Transverse colon (tissue), 4 donors: ENCODE results near the gene MRAP2. TPM values are rescaled to one million over a fixed set of nuclear protein-coding genes. Genes with fewer than 3 reads are reported as not detected.
"Not testable (repeated sequence)": the region's sequence is repeated elsewhere in the genome, so short reads cannot be mapped to it uniquely, and the experiment has no call there.

Experiments used
- DNase-seq: peaks from one replicate; pipeline ENCODE4 v3.0.0-alpha.2; 2019
- H3K27ac ChIP-seq, 4 donors: fragments of 200-600 bp; sonication (generic); 2 replicates each; pipeline ENCODE4 v1.5.1; 2016 to 2018; ENCODE audit warnings: inconsistent platforms in 4 of 4
- H3K27me3 ChIP-seq: fragments of 200-600 bp; sonication (generic); 2 replicates; pipeline ENCODE4 v1.5.1; 2017; ENCODE audit warnings: inconsistent platforms
- H3K36me3 ChIP-seq, 4 donors: fragments of 200-600 bp; sonication (generic); 2 replicates each; pipeline ENCODE4 v1.5.1; 2017 to 2019; ENCODE audit warnings: inconsistent platforms in 4 of 4
- H3K4me1 ChIP-seq, 4 donors: fragments of 200-600 bp; sonication (generic); 2 replicates each; pipeline ENCODE4 v1.5.1; 2017 to 2020; ENCODE audit warnings: inconsistent platforms in 4 of 4
- H3K4me3 ChIP-seq, 4 donors: fragments of 200-600 bp; sonication (generic); 1 replicate in 1 of 4; 2 replicates in 3 of 4; pipeline versions ENCODE4 v1.5.1 to v1.6.1; 2017 to 2019; ENCODE audit warnings: inconsistent platforms in 4 of 4
- H3K9me3 ChIP-seq, 2 donors: fragments of 200-600 bp; sonication (generic); 2 replicates each; pipeline ENCODE4 v1.5.1; 2017 to 2019; ENCODE audit warnings: inconsistent platforms in 2 of 2
- EP300 ChIP-seq: sonication (generic); formaldehyde crosslinking; IDR thresholded peaks from one replicate; pipeline ENCODE4 v1.6.1; 2017; ENCODE audit warnings: antibody characterized with exemption, low read depth
- POLR2A ChIP-seq: fragments of 450-650 bp; IDR thresholded peaks from one replicate; pipeline ENCODE4 v1.6.1; 2016; ENCODE audit warnings: antibody characterized with exemption, mild to moderate bottlenecking, moderate library complexity
- POLR2AphosphoS5 ChIP-seq, 3 donors: sonication (generic); formaldehyde crosslinking; IDR thresholded peaks; one replicate each; pipeline ENCODE4 v1.6.1; 2016; ENCODE audit warnings: antibody characterized with exemption in 3 of 3
- WGBS, 2 donors: methylation state at CpG; one replicate each; pipeline ENCODE4 v1.1.5; 2018; ENCODE audit warnings: low coverage in 1 of 2; 5-methylcytosine and 5-hydroxymethylcytosine counted together
- in situ Hi-C, 4 donors: fragments of 200-750 bp; cut with MboI; loops; one replicate each; pipeline versions ENCODE4 v1.15.0 to v1.15.1; 2017; ENCODE audit warnings: low sequenced_read_pairs in 3 of 4, low pct_ligation_motif_present in 1 of 4, low pct_unique_long_range_greater_than_20kb in 1 of 4
- intact Hi-C: fragments of 100-400 bp; cut with DNase I; formaldehyde crosslinking; loops from one replicate; pipeline ENCODE4 v1.15.1; 2023; ENCODE audit warnings: low total_unique reads
- total RNA-seq, 4 donors: library from RNA; depleted of rRNA; stranded (reverse); fragments of >200 nt; gene quantifications; one replicate each; pipeline ENCODE4 v1.1.0, GENCODE V29; 2016
- TF ChIP-seq, protein P1 (sequence below), 5 experiments: fragments of 200-600 bp in 3 of 5; fragments of 450-650 bp in 2 of 5; sonication (generic) in 3 of 5; IDR thresholded peaks; 1 replicate in 2 of 5; 2 replicates in 3 of 5; pipeline ENCODE4 v1.5.1; 2016 to 2017; ENCODE audit warnings: antibody characterized with exemption in 5 of 5, inconsistent platforms in 3 of 5, mild to moderate bottlenecking in 2 of 5, moderate library complexity in 1 of 5

MRAP2 gene
- total RNA-seq, 4 donors from 2014 or later = 0.80 to 5.1 (median 2.9) TPM

- WGBS, 2 donors = 14 to 20% methylated on average over 1 of the region's 1 CpG
- H3K27me3 ChIP-seq = no peaks in the 10 kb centered on the region
- in situ Hi-C loops (no loop called here), intact Hi-C loops (no loop called here)
- H3K36me3 ChIP-seq = no peaks in the 10 kb centered on the region
- H3K27ac ChIP-seq = no peak overlapping the region
- TF ChIP-seq POLR2AphosphoS5 (IDR thresholded peaks at IDR 0.05) (no peak), EP300 (no peak), POLR2A (no peak)
- TF ChIP-seq, protein P1, sequence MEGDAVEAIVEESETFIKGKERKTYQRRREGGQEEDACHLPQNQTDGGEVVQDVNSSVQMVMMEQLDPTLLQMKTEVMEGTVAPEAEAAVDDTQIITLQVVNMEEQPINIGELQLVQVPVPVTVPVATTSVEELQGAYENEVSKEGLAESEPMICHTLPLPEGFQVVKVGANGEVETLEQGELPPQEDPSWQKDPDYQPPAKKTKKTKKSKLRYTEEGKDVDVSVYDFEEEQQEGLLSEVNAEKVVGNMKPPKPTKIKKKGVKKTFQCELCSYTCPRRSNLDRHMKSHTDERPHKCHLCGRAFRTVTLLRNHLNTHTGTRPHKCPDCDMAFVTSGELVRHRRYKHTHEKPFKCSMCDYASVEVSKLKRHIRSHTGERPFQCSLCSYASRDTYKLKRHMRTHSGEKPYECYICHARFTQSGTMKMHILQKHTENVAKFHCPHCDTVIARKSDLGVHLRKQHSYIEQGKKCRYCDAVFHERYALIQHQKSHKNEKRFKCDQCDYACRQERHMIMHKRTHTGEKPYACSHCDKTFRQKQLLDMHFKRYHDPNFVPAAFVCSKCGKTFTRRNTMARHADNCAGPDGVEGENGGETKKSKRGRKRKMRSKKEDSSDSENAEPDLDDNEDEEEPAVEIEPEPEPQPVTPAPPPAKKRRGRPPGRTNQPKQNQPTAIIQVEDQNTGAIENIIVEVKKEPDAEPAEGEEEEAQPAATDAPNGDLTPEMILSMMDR (IDR thresholded peaks at IDR 0.05) = no peak
- no peaks in the 10 kb centered on the region for H3K4me1 ChIP-seq
- no peak for DNase-seq
- H3K4me3 ChIP-seq = no peak overlapping the region
- no peaks in the 10 kb centered on the region for H3K9me3 ChIP-seq
Measured at GRCh38 chr6:84103029-84103428, 69.5 kb downstream of the MRAP2 start.

DNA sequence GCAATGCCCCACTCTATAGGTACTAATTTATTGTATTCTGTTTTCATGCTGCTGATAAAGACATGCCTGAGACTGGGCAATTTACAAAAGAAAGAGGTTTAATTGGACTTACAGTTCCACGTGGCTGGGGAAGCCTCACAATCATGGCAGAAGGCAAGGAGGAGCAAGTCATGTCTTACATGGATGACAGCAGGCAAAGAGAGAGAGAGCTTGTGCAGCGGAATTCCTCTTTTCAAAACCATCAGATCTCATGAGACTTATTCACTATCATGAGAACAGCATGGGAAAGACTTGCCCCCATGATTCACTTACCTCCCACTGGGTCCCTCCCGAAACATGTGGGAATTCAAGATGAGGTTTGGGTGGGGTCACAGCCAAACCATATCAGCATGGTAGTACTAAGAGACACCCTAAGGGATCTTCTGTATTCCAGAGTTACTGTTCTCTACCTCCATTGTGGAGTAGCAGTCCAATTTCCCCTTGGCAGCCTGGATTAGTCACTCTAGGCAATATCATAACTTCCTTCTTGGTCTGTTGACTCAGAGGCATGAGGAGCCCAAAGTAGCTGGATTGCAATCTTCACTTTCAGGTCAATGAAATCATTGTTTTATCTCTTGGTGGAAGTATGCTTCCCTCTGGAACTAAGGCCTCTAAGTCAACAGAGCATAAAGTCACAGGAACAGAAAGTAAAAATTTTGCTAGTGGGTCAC lies 71.8 kb downstream of the MRAP2 start:
- H3K27ac ChIP-seq, H3K27me3 ChIP-seq, H3K4me1 ChIP-seq, intact Hi-C loops, in situ Hi-C loops, H3K9me3 ChIP-seq, H3K36me3 ChIP-seq, H3K4me3 ChIP-seq, DNase-seq: not testable (repeated sequence)
- WGBS, 2 donors = 87% methylated on average over 3 of the region's 3 CpGs; no CpG with 5 or more reads in 1 of the 2 donors

DNA sequence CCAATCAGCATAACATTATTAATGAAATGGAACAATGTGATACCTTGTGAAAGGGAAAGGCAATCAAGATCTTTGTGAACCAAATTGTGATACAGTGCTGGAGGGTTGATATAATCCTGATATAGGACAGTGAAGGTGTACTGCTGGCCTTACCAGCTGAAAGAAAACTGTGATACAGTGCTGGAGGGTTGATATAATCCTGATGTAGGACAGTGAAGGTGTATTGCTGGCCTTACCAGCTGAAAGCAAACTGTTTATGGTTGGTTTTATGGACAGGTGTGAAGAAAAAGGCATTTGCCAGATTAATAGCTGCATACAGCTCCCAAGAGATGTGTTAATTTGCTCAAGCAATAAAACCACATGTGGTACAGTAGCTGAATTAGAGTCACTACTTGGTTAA lies 73.9 kb downstream of the MRAP2 start:
- intact Hi-C loops (no loop called here), in situ Hi-C loops (no loop called here)
- no peak for DNase-seq
- H3K4me3 ChIP-seq = no peak overlapping the region
- H3K4me1 ChIP-seq = no peaks in the 10 kb centered on the region
- no peaks in the 10 kb centered on the region for H3K9me3 ChIP-seq
- TF ChIP-seq EP300 (no peak), POLR2A (no peak), POLR2AphosphoS5 (IDR thresholded peaks at IDR 0.05) (no peak)
- TF ChIP-seq, protein P1 (IDR thresholded peaks at IDR 0.05) = no peak
- no peak overlapping the region for H3K27ac ChIP-seq
- H3K27me3 ChIP-seq = no peaks in the 10 kb centered on the region
- no peaks in the 10 kb centered on the region for H3K36me3 ChIP-seq

GRCh38 chr6:84111351-84111750 lies 77.8 kb downstream of the MRAP2 start:
- intact Hi-C loops, H3K4me1 ChIP-seq, H3K27ac ChIP-seq, H3K27me3 ChIP-seq, H3K4me3 ChIP-seq, H3K9me3 ChIP-seq, DNase-seq, in situ Hi-C loops, H3K36me3 ChIP-seq: not testable (repeated sequence)
- WGBS, 2 donors = 65 to 67% methylated on average over 1 of the region's 1 CpG

GRCh38 chr6:84114933-84115594 lies 81.5 kb downstream of the MRAP2 start:
- H3K27me3 ChIP-seq, H3K9me3 ChIP-seq, intact Hi-C loops, H3K4me1 ChIP-seq, in situ Hi-C loops, H3K4me3 ChIP-seq, DNase-seq, H3K27ac ChIP-seq, H3K36me3 ChIP-seq: not testable (repeated sequence)
- WGBS, 2 donors = 77% methylated on average over 8 of the region's 8 CpGs; no CpG with 5 or more reads in 1 of the 2 donors
